Activated gamma-delta T cell treated with Interleukin-2 at 50 U/mL for 16 hours (primary cell): Measurements from ENCODE around the gene CAV2.
"Not testable (repeated sequence)": the region's sequence is repeated elsewhere in the genome, so short reads cannot be mapped to it uniquely, and the experiment has no call there.

Experiments
- DNase-seq: peaks from one replicate; pipeline ENCODE4 v3.0.0-alpha.2; 2020

Gene CAV2, protein sequence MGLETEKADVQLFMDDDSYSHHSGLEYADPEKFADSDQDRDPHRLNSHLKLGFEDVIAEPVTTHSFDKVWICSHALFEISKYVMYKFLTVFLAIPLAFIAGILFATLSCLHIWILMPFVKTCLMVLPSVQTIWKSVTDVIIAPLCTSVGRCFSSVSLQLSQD

DNA sequence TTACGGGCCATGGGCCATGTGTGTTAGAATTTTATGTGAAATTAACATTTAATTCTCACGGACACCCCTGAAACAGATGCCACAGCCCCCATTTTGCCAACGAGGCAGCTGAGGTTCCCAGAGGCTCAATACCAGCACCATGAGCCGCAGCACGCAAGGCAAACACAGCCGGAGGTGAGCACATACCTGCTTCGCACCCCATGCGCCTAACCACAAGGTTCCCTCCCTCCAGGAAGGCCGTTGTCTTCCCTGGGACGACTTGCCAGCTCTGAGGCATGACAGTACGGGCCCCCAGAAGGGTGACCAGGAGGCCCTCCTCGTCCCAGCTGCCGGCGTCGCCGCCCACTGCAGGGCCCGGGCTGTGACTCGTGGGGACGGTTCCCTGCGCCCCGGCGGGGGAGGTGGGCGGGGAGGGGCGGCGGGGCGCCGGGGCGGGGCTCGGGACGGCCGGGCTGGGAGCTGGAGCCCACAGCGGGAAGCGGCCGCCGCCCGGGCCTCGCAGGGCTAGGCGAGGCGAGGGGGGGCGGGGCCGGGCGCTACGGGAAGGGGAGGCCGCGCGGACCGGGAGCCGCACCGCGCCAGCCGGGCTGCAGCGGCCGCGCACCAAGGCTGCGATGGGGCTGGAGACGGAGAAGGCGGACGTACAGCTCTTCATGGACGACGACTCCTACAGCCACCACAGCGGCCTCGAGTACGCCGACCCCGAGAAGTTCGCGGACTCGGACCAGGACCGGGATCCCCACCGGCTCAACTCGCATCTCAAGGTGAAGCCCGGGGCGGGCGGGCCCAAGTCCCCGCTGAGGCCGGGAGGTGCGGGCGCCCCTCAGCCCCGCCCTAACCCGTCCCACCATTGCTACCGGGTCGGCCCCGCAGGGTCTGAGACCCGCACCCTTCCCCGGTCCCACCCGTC lies at the start of gene CAV2:
Gene CAV2, plus strand, starts transcription at position 571 of the 910 bp plus-strand sequence. Its CDS starts 44 bp downstream, at position 615.
- no peak for DNase-seq

DNA sequence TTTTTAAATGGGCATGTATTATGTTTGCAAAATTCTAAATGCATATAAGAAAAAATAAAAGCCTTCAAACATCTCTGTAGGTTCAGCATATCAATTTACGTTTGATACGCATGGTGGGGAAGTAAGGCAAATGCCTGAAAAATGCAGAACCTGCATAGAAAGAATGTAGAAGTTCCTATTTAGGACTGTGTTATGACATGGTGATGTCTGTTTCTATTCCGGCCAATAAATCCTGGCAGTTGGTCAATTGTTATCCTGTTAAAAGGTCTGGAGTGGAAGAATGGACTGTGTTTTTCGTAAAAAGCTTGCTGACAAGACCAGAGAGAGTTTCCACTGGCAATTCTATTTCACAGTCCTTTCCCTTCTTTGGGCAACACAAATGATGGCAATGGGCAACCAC lies 49.6 kb upstream of the CAV2 start:
- DNase-seq = no peak

DNA sequence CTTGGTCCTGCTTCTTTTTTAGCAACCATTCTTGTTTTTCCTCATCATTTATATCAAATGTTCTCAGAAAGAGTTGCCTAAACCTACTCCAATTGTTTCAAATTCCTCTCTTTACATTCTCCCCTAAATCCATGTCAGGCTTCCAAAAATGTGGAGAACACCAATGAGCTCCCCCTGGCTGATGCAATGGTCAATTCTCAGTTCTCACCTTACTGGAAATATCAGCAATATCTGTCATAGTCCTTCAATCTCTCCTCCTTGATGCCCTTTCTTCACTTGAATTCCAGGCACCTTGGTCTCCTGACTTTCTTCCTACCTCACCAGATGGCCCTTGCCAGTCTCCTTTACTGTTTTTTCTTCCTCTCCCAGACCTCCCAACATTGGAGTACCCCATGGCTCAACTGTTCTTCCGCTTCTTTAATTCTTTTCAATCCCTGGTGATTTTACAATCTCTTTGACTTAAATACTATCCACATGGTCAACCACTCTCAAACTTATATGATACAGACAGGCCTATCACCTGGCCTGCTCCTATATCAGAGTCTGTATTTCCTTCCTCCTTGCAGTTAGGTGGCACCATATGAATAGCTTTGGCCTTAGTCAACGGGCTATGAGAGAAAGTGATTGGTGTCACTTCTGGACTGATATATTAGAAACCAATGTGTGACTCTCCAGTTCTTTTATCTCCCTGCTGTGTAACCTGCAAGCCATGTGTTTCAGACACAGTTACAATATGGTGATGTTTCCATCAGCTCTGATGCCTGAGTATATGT lies 47.4 kb upstream of the CAV2 start:
- DNase-seq = no peak

DNA sequence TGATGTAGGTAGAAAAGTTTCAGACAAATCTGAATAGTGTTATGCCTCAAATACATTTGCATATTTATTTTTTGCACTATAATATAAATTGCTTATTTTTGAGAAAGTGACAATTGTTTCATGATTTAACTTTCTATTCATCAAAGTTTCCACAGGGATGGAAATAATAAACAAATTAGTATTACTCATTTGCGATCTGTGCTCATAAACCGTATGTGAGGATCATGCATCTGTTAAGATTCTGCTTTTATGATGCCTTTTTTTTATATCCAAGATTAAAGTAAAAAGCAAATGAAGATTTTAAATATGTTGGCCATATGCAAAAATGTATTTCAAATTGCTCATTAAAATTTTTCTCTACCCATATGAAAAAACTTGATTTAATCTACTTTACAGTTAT lies 45.2 kb upstream of the CAV2 start:
- no peak for DNase-seq

DNA sequence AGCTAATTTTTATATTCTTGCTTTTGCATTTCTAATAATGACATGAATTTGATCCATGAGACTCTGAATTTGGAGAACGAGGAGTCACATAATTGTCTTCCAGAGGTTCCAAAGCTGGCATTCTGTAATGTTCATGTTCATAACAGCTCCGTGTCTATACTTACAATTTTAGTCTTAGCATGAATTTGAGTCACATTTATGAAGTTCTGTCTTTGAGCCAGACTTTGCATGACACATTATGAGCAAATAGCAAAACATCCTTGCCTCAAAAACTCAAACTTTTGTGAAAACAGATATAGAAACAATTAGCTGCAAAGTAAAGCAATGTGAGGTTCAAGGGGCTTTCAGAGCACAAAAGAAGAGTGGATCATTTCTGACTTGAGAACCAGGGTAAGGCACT lies 44.5 kb upstream of the CAV2 start:
- DNase-seq = no peak

DNA sequence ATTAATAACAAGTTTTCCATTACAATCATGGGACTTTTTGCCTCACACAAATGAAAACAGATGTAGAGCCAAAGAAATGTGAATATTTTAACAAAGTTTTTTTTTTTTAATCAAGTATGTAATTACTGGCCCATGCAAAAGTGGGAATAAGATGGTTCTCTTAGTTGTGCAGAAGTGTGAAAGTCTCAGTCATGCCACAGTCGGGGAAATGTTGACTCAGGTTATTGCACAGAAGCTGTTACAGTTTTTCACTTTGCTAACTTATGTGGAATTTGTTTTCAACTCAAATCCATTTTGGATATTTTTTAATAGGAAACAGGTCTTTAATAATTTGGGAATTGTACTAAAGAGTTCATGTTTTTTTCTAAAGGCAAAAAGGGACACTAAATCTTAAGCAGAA lies 44.0 kb upstream of the CAV2 start:
- no peak for DNase-seq

DNA sequence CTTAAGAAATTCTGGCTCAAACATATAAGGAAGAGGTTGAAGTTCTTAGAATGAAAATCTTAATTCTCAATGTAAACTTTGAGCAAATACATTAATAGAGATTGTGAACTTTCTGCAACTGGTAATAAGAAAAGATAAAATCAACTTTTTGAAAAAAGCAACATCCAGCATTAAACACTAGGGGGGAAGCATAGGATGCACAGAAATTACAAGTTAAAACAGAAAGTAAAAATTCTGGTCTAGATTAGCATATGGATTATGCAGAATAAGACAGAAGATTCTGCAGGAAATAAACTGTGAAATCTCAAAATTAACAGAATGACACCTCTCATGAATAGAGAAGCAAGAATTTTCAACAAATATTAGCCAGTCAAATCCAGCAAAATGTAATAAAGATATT lies 38.0 kb upstream of the CAV2 start:
- DNase-seq = no peak

DNA sequence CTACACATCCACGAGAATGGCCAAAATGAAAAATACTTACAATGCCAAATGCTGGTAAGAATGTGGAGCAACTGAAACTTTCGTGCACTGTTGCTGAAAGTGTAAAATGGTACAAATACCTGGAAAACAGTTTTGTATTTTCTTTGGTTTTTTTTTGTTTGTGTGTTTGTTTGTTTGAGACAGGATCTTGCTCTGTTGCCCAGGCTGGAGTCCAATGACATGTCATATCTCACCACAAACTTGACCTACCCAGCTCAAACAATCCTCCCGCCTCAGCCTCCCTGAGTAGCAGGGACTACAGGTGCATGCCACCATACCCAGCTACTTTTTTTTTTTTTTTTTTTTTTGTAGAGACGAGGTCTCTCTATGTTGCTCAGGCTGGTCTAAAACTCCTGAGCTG lies 35.6 kb upstream of the CAV2 start:
- no peak for DNase-seq

DNA sequence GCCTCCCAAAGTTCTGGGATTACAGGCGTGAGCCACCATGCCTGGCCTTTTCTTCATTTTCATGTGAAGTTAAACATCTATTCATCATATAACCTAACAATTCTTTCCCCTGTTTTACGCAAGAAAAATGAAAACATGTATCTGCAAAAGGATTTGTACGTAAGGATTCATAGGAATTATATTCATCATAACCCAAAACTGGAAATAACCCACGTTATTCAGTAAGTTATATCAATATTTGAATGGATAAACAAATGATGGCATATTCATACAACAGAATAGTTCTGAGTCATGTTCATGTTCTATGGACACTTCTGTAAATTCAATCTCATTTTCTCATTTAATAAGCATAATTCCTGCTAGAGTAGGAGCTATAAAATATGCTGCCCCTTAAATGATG lies 35.2 kb upstream of the CAV2 start:
- DNase-seq = no peak

DNA sequence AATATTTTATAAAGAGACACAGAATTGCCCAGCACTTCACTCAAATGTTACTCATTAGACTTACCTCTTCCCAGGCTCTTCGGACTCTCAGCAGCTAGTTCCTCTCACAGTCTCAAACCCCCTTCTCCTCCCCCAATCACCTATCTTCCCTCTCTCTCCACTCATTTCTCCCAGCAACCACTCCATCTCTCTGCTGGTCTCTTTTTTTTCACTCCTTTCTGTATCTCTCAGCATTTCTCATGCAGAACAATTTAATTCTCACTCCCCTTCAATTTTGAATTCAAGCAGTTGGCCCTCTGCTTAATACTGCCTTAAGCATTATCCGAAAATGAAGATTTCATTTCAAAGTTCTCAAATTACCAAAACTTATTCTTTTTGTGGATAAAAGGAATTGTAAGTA lies 34.4 kb upstream of the CAV2 start:
- DNase-seq = no peak

DNA sequence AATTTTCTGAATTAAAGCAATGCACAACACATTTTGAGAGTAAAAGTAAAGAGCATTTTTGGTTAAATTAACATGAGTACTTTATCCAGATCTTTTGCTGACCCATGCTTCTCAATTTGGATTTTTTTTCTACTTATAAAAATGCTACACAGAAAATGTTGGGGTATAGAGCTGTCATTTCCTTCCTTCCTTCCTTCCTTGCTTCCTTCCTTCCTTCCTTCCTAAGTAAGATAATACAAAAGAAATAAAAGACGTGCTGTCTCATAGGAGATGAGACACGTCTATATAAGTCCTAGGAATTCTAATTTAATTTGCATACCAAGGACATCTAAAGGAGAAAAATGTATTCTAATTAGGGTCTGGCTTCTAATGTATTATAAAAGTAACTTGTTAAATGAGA lies 31.0 kb upstream of the CAV2 start:
- DNase-seq = no peak

DNA sequence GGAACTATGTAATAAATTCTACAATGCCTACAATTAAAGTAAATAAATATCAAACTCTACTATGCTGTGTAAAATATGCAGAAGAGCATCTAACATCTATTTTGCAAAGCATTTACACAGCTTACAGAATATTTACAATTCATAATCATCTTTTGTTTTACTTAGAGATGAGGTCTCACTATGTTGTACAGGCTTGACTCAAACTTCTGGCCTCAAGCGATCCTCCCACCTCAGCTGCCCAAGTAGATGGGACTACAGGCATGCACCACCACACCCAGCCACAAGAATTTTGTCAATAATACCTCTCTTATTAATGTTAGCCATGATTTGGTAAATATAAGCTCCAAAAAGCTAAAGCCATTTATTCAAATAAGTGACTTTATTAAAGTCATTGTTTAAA lies 21.9 kb upstream of the CAV2 start:
- DNase-seq = no peak

DNA sequence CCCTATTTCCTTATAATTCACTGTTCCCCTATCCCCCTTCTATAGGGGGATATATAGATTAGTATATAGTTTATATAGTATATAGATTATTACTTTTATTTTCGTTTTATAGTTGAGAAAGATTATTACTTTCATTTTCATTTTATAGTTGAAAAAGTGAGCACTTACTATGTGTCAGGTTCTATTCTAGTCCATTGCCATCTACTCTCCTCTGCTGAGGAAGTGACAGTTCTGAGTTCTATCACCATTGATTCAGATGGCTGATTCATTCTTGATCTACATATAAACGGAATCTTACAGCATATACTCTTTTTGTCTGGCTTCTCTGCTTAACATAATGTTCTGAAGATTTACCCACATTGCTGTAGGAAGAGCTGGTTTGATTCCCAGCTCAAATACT lies 20.7 kb upstream of the CAV2 start:
- DNase-seq = no peak

DNA sequence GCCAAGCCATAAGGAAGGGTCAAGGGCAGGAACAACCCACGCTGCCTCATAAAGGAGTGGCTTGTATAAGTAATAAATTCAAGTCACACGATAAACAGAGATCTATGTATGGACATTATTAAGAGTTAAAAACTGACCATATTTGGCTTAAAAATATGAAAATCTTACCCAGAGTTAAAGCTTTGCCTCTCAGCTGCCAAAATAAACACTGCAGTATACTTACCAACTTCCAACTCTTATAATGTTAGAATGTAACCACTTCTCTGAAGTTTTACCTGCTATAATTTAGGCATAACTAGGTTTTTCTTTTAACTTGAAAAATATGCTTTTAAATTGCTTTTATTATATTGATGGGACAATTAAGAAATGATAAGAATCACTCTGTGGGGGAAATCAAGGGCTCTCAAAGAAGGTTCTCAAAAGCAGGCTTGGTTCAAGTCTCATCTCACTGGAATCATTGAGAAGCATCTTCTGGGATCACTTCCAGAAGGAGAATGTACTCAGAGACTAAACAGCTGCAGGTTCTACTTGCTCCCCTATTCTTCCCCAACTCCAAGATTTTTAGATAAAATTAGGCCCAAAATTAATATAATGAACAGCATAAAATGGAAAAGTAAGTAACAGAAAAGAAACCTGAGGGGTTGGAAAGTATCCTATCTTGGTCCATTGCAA lies 16.1 kb upstream of the CAV2 start:
- DNase-seq = no peak

DNA sequence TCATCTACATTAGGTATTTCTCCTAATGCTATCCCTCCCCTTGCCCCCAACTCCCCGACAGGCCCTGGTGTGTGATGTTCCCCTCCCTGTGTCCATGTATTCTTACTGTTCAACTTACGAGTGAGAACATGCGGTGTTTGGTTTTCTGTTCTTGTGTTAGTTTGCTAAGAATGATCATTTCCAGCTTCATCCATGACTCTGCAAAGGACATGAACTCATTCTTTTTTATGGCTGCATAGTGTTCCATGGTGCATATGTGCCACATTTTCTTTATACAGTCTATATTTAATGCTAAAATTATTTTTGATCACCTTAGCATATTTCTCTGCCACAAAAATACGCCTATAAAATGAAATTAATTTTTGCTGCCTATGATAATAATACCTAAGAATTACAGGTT lies 15.1 kb upstream of the CAV2 start:
- DNase-seq = not testable (repeated sequence)

DNA sequence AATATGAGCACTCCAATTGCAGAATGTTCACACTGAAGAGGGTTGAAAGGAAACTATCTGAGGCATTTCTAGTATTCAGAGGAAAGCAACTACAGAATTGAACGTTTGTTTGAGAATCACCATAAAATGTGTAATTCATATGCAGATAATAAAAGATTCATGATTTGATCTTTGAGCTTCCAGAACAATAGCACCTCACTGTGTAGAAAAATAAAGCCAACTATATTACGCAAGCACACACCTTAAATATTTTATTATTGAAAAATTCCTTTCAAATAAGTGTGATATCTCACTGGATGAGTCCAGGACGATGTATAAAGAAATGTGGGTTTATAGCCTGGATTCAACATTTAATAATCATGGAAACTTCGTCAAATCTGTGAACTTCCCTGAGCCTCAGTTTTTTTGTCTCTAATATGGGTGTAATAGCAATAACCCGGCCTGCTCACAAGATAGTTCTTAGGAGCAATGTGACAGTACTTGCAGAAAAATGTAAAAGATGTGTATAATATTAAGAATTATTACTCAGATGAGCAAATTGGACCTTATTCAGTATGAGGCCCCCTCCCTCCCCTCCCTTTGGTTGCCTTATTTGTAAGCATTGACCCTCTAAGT lies 11.5 kb upstream of the CAV2 start:
- no peak for DNase-seq

DNA sequence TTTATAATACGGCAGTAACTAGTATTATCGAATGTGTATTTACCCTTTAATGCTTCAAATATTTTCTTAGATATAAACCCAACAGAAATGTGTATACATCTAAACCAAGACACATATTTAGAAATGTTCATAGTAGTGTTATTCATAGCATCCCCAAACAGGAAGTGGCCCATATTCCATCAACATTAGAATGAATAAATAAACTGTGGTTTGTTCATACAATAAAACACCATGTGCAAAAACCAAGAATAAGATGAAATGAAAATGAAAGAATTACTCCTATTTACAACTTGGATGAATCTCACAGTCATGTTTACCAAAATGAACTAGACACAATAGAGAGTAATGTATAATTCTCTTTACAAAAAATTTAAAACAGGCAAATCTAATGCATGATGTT lies 9.2 kb upstream of the CAV2 start:
- DNase-seq = no peak

DNA sequence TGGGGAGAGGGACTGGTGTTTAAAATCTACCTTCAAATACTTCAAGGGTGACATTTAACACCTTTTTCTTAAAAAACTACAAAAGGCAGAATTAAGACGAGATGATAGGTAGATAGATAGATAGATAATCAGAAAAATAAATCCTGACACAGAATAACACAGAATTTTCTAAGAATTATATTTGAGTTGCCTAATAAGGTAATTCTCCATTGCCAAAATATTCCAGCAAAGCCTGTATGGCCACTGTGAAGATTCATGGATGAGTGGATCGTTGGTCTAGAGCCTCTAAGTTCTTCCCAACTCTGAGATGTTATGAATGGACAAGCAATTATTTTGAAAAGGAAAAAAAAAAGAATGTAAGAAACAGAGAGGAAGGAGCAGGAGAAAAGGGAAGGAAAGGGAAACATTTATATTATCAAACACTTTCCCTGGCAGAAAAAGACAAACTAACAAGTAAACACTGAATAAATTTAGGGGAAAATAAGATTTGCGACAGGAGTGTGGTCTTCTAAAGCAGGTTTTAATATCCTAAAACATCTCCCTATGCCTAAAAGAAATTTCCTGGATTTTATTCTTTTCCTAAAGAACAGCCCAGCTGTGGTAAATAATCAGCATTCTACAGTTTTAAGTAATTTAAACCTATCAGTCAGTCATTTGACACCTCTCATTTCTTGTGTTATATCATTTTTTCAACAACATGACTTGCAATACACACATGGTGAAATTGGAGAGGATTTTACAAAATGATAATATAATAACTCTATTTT lies 7.5 kb upstream of the CAV2 start:
- no peak for DNase-seq

DNA sequence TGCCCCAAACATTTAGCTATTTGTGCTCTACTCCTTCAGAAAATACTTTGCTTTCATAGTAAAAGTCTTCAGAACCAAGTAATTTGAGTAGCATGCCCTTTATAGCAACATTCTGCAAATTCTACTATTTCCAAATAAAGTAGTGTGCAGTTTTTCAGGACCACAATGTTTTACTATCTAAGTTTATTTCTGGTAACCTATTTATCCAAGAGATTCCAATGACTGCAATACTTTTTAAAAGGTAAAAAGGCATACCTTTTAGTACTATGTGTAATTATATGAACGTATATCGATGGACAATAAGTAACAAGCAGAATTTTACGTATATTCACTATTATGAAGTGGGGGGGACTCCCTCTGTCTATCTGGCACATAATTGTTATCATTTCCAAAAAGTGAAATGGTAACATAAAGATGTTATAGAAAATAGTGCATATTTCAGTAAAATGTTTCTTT lies 6.9 kb upstream of the CAV2 start:
- DNase-seq = no peak

DNA sequence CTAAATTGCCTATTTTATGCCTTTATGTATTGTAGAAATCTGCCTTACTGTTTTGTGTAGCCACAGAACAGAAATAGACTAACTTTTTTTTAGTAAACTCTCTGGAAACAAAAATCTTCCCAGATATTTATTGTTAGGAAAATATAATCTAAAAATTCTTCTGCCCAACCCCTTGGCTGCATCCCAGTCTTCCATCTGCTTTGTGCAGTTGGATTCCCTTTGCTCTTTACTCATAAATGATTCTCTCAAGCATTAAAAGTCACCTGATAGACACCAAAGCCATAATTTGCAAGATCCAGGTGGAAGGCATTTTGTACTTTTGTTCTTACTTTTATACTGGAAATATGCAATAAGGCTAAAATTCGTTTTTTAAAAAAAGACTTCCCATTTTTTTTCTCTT lies 6.1 kb upstream of the CAV2 start:
- DNase-seq = no peak

DNA sequence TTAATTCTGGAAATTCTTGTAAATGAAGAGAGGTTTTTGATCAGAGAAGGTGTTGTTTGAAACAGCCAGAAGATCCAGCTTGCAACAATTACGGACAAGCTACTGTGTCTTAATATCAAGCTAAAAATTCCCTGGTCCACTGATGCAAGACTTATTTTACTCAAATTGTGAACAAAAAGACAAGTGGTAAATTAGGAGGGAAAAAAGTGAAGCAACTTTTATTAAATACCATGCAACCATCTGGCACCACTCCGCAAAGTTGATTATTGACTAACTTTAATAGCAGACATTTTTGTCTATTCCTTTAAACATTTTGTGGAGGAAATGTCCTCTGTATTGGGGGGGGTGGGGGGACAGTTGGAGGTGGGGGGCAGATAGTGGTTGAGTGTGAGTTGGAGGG lies 5.1 kb upstream of the CAV2 start:
- no peak for DNase-seq

DNA sequence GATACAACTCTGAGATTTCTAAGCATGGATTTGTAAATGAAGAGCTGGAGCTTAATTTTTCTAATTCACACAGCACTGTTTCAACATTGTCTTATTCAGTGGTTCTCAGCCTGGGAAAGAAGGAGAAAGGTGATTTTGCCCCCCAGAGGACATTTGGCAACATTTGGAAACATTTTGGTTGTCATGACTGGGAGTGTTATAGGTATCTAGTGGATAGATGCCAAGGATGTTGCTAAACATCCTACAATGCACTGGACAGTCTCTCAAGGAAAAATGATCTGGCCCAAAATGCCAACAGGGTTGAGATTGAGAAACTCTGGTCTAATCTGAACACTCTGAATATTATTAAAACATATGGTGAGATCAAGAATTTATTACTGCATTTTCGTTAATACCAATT lies 3.8 kb upstream of the CAV2 start:
- DNase-seq = no peak
